ENCODE measurements around the gene G6PC3.

Gene G6PC3

DNA sequence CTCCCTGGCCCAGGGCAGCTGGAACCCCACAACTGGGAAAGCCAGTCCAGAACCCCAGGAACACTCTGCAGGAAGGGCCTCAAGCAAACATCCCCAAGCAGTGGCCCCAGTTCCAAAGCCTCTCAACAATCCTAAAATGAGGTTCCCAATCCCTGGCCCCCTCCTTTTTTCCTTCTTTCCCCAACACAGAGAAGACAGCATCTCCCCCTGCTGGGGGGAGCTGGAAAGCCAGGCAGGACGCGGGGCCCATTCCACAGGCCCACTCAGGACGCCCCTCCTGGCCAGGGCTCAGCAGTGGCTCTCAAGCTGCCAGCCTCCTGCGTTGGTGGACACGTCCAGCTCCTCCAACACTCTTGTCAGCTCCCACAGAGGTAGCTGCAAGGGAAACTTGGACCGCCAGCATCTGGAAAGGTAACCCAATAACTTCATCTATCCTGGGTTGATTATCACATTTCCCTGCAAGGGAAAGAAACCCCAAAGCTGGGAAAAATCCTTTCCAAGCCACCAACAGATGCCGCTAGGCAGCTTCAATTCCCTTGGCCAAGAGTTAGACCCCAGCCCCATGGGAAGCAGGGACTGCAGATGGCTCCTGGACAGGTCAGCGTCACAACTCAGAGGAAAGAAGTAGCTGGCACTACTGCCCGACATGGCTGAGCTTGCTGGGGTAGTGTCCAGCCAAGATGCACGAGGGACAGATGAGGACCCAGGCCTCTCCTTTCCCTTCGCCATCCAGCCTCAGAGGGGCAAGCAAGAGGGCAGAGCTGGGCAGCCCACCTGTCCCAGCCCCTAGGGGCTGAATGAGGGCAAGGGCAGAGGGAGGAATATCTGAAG lies 45.3 kb downstream of the G6PC3 start:
- ATAC-seq = peak; percentile 46
- TF ChIP-seq PPARA (CRISPR knock-in tag; IDR thresholded peaks at IDR 0.05; ENCODE audit: borderline replicate concordance) (no peak), TCF4 (CRISPR knock-in tag; IDR thresholded peaks at IDR 0.05; ENCODE audit: borderline replicate concordance) (no peak), TOX (CRISPR knock-in tag; IDR thresholded peaks at IDR 0.05; ENCODE audit: borderline replicate concordance) (no peak), OSR1 (CRISPR knock-in tag; IDR thresholded peaks at IDR 0.05) (no peak), ZNF8 (CRISPR knock-in tag; IDR thresholded peaks at IDR 0.05) (no peak), GLIS3 (CRISPR knock-in tag; IDR thresholded peaks at IDR 0.05) (no peak)

DNA sequence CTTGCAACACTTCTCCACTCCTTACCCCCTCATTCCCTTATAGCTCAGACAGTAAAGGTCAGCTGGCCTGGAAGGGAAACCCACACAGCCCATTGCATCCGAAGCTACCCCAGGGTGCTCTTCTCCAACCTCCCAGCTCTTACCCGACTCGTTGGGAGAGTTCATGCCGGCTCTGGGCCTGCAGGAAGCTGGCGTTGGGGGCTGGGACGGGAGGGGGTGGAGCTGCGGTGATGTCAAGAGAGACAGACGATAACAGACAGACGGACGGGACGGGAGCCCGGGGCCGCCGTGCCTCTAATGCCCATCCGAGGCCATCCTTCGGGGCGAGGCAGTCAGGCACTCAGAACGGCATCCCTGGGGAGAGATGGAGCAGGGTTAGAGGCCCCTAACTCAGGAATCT lies 46.8 kb downstream of the G6PC3 start:
- TF ChIP-seq GLIS3 (CRISPR knock-in tag; IDR thresholded peaks at IDR 0.05) = no peak
- no peak for TF ChIP-seq SNAI2 (CRISPR knock-in tag; IDR thresholded peaks at IDR 0.05)
- no peak for TF ChIP-seq ZFP3 (CRISPR knock-in tag; IDR thresholded peaks at IDR 0.05)
- TF ChIP-seq, protein P1, sequence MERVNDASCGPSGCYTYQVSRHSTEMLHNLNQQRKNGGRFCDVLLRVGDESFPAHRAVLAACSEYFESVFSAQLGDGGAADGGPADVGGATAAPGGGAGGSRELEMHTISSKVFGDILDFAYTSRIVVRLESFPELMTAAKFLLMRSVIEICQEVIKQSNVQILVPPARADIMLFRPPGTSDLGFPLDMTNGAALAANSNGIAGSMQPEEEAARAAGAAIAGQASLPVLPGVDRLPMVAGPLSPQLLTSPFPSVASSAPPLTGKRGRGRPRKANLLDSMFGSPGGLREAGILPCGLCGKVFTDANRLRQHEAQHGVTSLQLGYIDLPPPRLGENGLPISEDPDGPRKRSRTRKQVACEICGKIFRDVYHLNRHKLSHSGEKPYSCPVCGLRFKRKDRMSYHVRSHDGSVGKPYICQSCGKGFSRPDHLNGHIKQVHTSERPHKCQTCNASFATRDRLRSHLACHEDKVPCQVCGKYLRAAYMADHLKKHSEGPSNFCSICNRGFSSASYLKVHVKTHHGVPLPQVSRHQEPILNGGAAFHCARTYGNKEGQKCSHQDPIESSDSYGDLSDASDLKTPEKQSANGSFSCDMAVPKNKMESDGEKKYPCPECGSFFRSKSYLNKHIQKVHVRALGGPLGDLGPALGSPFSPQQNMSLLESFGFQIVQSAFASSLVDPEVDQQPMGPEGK (CRISPR knock-in tag; IDR thresholded peaks at IDR 0.05; ENCODE audit: borderline replicate concordance) = no peak
- no peak for TF ChIP-seq ZC3H10 (CRISPR knock-in tag; IDR thresholded peaks at IDR 0.05)
- TF ChIP-seq PPARA (CRISPR knock-in tag; IDR thresholded peaks at IDR 0.05; ENCODE audit: borderline replicate concordance) = no peak
- TF ChIP-seq, protein P2, sequence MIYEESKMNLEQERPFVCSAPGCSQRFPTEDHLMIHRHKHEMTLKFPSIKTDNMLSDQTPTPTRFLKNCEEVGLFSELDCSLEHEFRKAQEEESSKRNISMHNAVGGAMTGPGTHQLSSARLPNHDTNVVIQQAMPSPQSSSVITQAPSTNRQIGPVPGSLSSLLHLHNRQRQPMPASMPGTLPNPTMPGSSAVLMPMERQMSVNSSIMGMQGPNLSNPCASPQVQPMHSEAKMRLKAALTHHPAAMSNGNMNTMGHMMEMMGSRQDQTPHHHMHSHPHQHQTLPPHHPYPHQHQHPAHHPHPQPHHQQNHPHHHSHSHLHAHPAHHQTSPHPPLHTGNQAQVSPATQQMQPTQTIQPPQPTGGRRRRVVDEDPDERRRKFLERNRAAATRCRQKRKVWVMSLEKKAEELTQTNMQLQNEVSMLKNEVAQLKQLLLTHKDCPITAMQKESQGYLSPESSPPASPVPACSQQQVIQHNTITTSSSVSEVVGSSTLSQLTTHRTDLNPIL (CRISPR knock-in tag; IDR thresholded peaks at IDR 0.05; ENCODE audit: low read depth) = no peak
- TF ChIP-seq ARNTL (CRISPR knock-in tag; IDR thresholded peaks at IDR 0.05; ENCODE audit: borderline replicate concordance, low read depth) = no peak
- no peak for TF ChIP-seq ISL1 (CRISPR knock-in tag; IDR thresholded peaks at IDR 0.05)

DNA sequence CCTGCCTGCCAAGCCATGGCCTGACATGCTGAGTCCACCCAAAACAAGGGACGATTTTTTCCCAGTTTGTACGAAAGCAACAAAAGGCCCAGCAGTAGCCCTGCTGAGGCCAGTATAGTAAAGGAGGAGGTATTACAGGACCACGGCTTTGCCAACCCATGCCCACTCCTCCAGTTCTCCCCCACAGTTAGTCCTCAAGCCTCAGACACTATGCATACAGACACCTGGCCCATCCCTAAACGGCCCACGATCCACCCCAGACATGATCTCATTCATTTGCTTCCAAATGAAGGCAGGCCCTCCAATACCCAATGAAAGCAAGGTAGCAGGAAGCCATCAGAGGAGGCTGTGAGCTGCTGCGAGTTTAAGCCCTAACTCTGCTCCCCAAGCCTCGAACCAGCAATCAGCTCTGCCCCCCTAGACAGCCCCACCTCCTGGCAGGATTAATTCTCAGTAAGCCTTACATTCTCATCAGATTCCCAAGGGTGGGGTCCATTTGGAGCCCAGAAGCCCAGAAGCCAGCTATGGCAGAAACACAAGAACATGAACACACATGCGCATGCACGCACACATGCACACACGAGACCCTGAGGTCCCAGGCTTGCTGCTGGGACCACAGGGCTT lies 48.0 kb downstream of the G6PC3 start:
- ATAC-seq = no peak

More for the DNA sequence above, 46.8 kb downstream of the G6PC3 start:
- no peak for ATAC-seq

DNA sequence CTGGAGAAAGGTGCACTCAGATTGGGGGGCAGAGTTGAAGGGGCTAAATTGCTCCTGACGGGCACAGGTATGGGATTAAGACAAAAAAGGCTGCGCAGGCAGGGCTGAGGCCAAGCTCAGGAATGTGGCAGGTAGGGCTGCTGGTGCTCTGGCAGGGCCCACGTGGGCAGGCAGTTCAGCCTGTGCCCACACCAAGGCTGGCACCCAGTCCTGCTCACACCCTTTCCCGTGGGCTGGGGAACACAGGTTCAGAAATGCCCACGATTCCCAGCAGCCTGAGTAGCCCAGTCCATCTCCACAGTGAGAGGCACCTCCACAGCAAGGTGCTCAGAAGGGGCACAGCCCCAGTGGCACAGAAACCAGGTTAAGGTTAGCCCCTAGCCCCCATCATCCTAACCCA lies 48.5 kb downstream of the G6PC3 start:
- no peak for TF ChIP-seq PPARA (CRISPR knock-in tag; IDR thresholded peaks at IDR 0.05; ENCODE audit: borderline replicate concordance)
- TF ChIP-seq, protein P3, sequence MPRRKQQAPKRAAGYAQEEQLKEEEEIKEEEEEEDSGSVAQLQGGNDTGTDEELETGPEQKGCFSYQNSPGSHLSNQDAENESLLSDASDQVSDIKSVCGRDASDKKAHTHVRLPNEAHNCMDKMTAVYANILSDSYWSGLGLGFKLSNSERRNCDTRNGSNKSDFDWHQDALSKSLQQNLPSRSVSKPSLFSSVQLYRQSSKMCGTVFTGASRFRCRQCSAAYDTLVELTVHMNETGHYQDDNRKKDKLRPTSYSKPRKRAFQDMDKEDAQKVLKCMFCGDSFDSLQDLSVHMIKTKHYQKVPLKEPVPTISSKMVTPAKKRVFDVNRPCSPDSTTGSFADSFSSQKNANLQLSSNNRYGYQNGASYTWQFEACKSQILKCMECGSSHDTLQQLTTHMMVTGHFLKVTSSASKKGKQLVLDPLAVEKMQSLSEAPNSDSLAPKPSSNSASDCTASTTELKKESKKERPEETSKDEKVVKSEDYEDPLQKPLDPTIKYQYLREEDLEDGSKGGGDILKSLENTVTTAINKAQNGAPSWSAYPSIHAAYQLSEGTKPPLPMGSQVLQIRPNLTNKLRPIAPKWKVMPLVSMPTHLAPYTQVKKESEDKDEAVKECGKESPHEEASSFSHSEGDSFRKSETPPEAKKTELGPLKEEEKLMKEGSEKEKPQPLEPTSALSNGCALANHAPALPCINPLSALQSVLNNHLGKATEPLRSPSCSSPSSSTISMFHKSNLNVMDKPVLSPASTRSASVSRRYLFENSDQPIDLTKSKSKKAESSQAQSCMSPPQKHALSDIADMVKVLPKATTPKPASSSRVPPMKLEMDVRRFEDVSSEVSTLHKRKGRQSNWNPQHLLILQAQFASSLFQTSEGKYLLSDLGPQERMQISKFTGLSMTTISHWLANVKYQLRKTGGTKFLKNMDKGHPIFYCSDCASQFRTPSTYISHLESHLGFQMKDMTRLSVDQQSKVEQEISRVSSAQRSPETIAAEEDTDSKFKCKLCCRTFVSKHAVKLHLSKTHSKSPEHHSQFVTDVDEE (CRISPR knock-in tag; IDR thresholded peaks at IDR 0.05) = no peak
- TF ChIP-seq, protein P4, sequence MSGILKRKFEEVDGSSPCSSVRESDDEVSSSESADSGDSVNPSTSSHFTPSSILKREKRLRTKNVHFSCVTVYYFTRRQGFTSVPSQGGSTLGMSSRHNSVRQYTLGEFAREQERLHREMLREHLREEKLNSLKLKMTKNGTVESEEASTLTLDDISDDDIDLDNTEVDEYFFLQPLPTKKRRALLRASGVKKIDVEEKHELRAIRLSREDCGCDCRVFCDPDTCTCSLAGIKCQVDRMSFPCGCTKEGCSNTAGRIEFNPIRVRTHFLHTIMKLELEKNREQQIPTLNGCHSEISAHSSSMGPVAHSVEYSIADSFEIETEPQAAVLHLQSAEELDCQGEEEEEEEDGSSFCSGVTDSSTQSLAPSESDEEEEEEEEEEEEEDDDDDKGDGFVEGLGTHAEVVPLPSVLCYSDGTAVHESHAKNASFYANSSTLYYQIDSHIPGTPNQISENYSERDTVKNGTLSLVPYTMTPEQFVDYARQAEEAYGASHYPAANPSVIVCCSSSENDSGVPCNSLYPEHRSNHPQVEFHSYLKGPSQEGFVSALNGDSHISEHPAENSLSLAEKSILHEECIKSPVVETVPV (CRISPR knock-in tag; IDR thresholded peaks at IDR 0.05) = no peak
- TF ChIP-seq, protein P2 (CRISPR knock-in tag; IDR thresholded peaks at IDR 0.05; ENCODE audit: low read depth) = no peak
- no peak for TF ChIP-seq CSDC2 (CRISPR knock-in tag; IDR thresholded peaks at IDR 0.05)
- no peak for TF ChIP-seq ZFP3 (CRISPR knock-in tag; IDR thresholded peaks at IDR 0.05)
- TF ChIP-seq ZFP30 (CRISPR knock-in tag; IDR thresholded peaks at IDR 0.05) = no peak
- TF ChIP-seq ZNF565 (CRISPR knock-in tag; conservative IDR thresholded peaks at IDR 0.05; ENCODE audit: low read depth) = no peak
- no peak for TF ChIP-seq ZNF70 (CRISPR knock-in tag; IDR thresholded peaks at IDR 0.05)
- TF ChIP-seq TOX (CRISPR knock-in tag; IDR thresholded peaks at IDR 0.05; ENCODE audit: borderline replicate concordance) = no peak
- no peak for TF ChIP-seq TCF4 (CRISPR knock-in tag; IDR thresholded peaks at IDR 0.05; ENCODE audit: borderline replicate concordance)
- no peak for TF ChIP-seq ESRRG (CRISPR knock-in tag; IDR thresholded peaks at IDR 0.05)
- TF ChIP-seq BACH2 (CRISPR knock-in tag; IDR thresholded peaks at IDR 0.05; ENCODE audit: borderline replicate concordance) = no peak
- no peak for TF ChIP-seq OSR1 (CRISPR knock-in tag; IDR thresholded peaks at IDR 0.05)
- no peak for TF ChIP-seq ZNF8 (CRISPR knock-in tag; IDR thresholded peaks at IDR 0.05)
- TF ChIP-seq ISL1 (CRISPR knock-in tag; IDR thresholded peaks at IDR 0.05) = no peak
- no peak for TF ChIP-seq GLIS3 (CRISPR knock-in tag; IDR thresholded peaks at IDR 0.05)
- no peak for TF ChIP-seq ZC3H10 (CRISPR knock-in tag; IDR thresholded peaks at IDR 0.05)
- no peak for ATAC-seq

More for the DNA sequence above, 48.0 kb downstream of the G6PC3 start:
- no peak for TF ChIP-seq ZFP3 (CRISPR knock-in tag; IDR thresholded peaks at IDR 0.05)
- no peak for TF ChIP-seq TOX (CRISPR knock-in tag; IDR thresholded peaks at IDR 0.05; ENCODE audit: borderline replicate concordance)
- TF ChIP-seq, protein P2 (CRISPR knock-in tag; IDR thresholded peaks at IDR 0.05; ENCODE audit: low read depth) = no peak
- TF ChIP-seq GLIS3 (CRISPR knock-in tag; IDR thresholded peaks at IDR 0.05) = no peak
- TF ChIP-seq ZC3H10 (CRISPR knock-in tag; IDR thresholded peaks at IDR 0.05) = no peak

Measured in SK-N-SH treated with all-trans-retinoic acid at 6 μM for 48 hours (cell line).